ENCODE results near the gene ZC3H12A.
"Not testable (repeated sequence)": the region's sequence is repeated elsewhere in the genome, so short reads cannot be mapped to it uniquely, and the experiment has no call there.

Gene ZC3H12A

DNA sequence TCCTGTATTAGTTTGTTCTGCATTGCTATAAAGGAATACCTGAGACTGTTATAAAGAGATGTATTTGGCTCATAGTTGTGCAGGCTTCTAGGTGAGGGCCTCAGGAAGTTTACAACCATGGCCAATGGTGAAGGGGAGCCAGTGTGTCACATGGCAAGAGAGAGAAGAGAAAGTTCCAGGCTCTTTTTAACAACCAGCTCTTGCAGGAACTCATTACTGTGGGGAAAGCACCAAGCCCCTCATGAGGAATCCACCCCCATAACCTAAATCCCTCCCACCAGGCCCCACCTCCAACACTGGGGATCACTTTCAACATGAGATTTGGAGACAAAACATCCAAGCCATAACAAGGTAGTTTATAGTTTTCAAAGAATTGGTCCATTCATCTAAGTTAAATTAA is 45.2 kb downstream of the ZC3H12A start:
- ChIA-PET POLR2A (no interaction called here), CTCF (interaction anchor here (1.0 kb wide), 1 partner anchor 14 kb away, joined by 3 read pairs; no protein-coding TSS in a partner anchor)
- DNase-seq (ENCODE audit: low read depth, low spot score) = no peak
- no peak overlapping the region for H3K4me3 ChIP-seq (ENCODE audit: low read depth, low read length)
- no peak for TF ChIP-seq CTCF (IDR thresholded peaks at IDR 0.05; ENCODE audit: insufficient read depth, low read length, missing control alignments)

DNA sequence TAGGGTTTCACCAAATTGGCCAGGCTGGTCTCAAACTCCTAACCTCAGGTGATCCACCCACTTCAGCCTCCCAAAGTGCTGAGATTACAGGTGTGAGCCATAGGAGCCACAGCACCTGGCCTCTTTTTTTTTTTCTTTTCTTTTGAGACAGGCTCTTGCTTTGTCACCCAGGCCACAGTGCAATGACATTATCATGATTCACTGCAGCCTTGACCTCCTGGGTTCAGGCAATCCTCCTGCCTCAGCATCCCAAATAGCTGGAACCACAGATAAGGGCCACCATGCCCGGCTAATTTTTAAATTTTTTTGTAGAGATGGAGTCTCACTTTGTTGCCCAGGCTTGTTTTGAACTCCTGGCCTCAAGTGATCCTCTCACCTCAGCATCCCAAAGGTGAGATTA is 55.5 kb downstream of the ZC3H12A start:
- H3K4me3 ChIP-seq (ENCODE audit: low read depth, low read length); DNase-seq (ENCODE audit: low read depth, low spot score); POLR2A ChIA-PET: not testable (repeated sequence)
- CTCF ChIA-PET = interaction anchor here (1.5 kb wide), 1 partner anchor 15 kb away, joined by 9 read pairs; the partner anchor contains the start of gene MEAF6

GRCh38 chr1:37532418-37533156 is 58.2 kb downstream of the ZC3H12A start:
- DNase-seq (ENCODE audit: low read depth, low spot score); POLR2A ChIA-PET; H3K4me3 ChIP-seq (ENCODE audit: low read depth, low read length): not testable (repeated sequence)
- CTCF ChIA-PET = interaction anchor here (2.9 kb wide), 1 partner anchor 18 kb away, joined by 17 read pairs; the partner anchor contains the start of gene MEAF6

DNA sequence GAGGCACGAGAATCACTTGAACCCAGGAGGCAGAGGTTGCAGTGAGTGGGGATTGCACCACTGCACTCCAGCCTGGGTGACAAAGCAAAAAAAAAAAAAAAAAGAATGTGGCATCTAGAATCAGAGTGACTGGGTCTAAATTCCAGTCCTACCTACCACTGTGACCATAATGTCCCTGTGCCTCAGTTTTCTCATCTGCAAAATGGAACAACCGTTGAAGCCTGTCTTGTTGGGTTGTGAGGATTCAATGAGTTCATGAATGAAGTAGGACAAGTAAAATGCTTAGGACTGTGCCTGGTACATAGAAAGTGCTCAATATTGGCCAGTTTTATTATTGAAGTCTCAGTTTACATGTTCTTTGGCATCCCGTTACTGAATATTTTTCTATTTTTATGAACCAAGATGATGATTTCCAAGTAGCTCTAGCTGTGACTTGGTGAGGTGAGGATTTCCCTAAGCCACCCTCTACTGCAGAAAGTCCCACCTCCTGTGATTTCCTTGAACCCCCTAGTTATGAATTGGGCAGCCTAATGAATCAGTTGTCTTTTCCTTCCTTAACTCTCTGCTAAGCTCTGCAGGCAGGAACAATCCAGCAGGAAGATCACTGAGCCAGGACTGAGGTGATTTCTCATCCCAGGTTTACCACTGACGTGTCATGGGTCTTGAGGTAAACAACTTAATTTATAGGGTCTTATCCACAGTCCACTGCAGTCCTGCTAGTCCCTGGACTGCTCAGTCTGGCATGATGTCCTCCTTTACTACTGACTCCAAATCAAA is 59.1 kb downstream of the ZC3H12A start:
- no peak overlapping the region for H3K4me3 ChIP-seq (ENCODE audit: low read depth, low read length)
- no peak for TF ChIP-seq CTCF (IDR thresholded peaks at IDR 0.05; ENCODE audit: insufficient read depth, low read length, missing control alignments)
- no peak for DNase-seq (ENCODE audit: low read depth, low spot score)
- CTCF ChIA-PET = interaction anchor here (1.0 to 2.9 kb wide), 2 partner anchors 14 to 19 kb away, joined by 3 to 17 read pairs; partner anchors contain the start of gene MEAF6
- POLR2A ChIA-PET = no interaction called here
